NCI-H345 treated with DMSO at 0.1 percent for 48 hours (cell line): ENCODE measurements around the gene PIK3CB.
"Not testable (repeated sequence)": the region's sequence is repeated elsewhere in the genome, so short reads cannot be mapped to it uniquely, and the experiment has no call there.

ENCODE experiments used
- DNase-seq: peaks from one replicate; lab custom pipeline; 2025; ENCODE audit not compliant: unreplicated experiment; lab: John Stamatoyannopoulos, UW

PIK3CB gene

DNA sequence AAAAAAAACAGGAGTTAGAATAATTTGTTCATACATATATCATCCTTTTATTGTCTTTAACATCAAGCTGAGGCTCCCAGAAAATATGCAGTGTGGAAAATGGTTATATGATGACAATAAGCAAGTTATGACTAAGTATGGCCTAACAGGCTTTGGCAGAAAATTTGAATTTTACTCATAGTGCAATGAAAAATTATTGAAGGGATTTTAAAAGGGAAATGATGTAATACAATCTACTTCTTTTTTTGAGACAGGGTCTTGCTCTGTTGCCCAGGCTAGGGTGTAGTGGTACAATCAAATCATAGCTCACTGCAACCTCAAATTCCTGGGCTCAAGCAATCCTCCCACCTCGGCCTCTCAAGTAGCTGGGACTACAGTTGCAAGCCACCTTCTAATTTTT is 147.5 kb downstream of the PIK3CB start:
- no peak for DNase-seq

DNA sequence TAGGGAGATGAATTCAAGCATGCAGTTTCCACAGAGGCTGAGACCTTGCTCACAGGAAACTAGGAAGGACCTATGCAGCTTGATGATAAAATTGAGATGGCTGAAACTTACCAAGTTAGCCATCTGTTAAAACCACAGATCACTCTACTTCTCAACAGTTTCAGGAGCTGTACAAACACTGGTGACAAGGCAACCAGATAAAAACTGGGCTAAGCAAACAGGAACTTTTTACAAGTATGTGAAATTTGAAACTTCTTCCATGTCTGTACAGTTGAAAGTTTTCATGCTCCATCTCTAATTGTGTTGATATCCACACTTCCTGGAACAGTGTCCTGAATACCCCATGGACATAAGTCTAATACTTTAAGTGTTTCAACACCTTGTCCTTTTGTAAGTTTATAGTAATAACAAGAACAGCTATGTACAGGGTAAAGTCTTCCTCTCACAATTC is 147.9 kb downstream of the PIK3CB start:
- DNase-seq: no peak

DNA sequence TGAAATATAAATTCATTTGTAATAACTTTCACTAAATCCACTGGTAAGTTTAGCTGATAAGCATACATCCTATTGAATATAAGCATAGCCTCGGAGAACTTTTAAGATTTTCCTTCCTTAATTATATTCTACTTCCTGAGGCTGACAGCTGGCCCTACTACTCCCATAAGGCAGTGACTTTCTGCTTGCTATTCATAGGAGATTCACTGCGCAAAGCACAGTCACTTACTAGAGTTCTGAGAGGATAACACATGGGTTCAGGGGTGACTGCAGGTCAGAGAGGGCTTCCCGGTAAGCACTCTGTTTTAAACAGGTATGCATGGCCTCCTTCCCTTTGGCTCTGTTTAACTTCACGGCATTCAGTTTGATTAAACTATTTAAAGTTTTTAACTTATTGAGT is 150.3 kb downstream of the PIK3CB start:
- no peak for DNase-seq

DNA sequence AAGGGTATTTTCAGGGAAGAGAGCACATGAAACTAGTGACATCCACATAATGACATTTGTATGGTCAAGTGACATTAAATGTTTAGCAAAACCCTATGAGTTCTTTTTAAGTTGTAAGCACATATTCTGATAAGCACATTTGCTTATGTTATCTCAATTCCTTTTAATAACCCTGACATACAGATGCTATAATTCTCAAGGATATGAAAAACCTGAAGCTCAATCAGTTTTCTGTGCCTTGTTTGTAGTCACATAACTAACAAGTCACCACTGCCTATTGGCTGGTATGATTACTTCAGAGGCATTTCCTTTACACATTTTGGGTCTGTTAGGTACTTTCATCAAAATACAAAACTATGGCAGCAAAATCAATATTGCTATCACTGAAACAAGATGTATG is 152.1 kb downstream of the PIK3CB start:
- no peak for DNase-seq

DNA sequence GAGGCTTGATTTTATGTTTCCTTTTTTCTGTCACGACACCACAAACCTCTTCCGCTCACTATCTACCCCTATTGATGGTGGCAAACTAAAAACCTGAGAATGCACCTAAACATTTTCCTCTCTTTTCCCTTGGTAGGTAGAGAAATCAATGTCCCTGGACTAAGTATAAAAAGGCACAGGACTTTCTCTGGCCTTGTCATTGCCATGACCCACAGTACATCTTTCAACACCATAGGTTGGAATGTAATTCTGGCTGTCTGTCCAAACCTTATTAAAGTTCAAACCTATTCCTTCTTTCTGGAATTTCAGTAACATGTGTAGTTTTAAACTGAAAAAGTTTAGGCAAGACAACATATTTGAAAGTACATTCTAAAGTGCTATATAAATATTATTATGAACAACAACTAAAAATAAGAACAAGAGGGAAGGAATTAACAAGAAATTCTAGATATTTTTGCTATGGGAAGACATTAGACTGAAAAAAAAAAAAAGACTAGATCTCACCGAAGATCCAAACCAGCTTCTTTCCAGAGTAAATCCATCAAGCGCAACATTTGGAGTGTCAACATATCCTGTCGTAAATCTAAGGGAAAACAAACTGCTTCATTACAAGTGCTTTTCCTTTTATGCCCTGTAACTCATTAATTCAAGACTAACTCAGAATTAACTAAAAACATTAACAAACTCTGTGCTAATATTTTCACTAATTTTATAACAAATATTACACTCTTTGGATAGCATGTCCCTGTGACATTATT is 153.1 kb downstream of the PIK3CB start:
- no peak for DNase-seq

DNA sequence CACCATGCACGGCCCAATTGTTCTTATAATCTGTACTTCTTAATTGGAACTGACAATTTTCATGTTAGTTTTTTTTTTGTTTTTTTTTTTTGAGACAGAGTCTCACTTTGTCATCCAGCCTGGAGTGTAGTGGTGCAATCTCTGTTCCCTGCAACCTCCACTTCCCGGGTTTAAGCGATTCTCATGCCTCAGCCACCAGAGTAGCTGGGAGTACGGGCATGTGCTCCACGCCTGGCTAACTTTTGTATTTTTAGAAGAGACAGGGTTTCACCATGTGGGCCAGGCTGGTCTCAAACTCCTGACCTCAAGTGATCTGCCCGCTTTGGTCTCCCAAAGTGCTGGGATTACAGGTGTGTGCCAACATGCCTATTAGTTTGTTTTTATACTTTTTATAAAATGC is 153.8 kb downstream of the PIK3CB start:
- not testable (repeated sequence) for DNase-seq

DNA sequence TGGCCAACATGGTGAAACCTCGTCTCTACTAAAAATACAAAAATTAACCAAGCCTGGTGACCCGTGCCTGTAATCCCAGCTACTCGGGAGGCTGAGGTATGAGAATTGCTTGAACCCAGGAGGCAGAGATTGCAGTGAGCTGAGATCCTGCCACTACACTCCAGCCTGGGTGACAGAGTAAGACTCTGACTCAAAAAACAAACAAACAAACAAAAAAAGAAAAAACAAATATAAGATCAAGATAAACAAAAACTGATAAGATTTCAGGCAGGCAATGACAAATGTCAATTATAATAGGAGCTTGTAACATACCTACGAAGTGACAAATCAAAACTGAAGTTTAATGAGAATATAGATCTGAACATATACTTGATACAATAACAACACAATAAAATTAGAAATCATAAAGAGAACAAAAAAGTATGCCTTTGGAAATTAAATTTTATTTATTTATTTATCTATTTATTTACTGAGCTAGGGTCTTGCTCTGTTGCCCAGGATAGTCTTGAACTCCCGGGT is 155.8 kb downstream of the PIK3CB start:
- no peak for DNase-seq

DNA sequence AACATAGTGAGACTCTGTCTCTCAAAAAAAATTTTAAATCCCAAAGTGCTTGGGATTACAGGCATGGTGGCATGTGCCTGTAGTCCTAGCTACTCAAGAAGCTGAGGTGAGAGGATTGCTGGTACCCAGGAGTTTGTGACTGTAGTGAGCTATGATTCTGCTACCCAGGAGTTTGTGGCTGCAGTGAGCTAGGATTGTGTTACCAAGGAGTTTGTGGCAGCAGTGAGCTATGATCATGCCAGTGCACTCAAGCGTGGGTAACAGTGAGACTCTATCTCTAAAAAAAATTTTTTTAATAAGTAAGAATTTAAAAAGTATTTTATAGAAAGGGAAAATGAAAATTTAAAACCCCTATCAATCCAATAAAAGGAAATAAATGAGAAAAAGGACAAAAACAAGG is 156.6 kb downstream of the PIK3CB start:
- DNase-seq: no peak

DNA sequence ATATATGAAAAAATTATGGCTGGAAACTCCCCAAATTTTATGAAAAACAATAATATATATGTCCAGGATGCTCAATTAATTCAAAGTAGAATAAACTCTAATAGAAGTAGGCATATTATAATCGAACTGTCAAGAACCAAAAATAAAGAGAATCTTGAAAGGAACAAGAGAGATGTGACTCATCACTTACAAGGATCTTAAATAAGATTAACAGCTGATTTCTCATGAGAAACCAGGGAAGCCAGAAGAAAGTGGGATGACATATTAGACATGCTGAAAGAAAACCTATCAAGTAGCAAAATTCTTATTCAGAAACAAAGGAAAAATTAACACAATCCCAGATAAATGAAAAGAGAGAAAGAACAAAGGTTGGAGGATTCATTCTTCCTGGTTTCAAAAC is 159.3 kb downstream of the PIK3CB start:
- no peak for DNase-seq

DNA sequence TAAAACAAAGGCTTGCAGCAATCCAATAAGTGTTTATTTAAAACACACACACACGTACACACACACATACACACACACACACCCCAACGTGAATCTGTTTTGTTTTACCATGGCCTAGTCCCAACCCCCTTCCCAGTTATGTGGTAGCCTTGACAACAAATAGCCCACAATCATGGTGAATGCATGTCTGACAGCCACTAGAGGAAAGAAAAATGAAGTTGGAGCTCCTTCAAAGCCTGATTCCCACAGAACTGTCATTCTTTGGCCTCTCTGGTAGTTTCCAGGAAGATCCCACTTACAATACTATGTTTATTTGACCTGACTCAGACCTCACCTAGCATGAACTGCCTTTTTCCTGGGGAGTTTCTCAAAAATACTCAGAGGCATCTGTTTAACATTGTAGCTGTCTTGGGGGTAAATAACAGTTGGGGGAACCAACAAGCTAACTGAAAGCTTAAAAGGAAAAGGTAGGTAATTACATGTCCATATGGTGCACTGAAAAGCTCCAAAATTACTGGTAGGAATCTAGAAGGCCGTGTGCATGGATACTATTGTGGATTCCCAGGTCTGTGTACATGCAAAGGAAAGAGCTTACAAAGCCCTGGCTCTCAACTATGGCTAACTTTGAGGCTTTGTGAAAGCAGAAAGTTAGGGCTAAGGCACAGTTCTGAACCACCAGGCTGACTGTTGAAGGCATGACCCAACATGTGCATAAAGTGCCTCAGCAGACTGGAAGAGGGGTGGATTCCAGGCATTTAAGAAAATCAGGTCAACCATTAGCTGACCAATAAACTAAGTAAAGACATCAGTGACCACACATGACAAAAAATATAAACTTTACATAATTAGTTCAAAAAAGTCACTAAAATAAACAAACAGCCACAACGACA is 160.8 kb downstream of the PIK3CB start:
- DNase-seq: no peak

DNA sequence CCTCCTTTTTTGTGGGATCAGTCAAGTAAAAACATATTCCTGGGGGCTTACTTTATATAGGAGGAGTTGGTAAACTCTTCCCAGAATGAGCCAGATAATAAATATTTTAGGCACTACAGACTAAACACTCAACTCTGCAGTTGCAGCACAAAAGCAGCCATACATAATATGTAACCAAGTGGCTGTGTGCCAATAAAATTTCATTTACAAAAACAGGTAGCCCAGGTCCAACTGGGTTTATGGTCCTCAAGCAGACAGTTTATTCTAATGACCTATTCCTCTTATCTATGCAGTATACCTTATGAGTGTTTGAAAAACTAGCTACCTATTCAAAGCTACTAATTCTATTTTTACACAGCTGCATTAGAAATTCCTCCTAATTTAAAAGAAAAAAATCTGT is 164.3 kb downstream of the PIK3CB start:
- DNase-seq: no peak

DNA sequence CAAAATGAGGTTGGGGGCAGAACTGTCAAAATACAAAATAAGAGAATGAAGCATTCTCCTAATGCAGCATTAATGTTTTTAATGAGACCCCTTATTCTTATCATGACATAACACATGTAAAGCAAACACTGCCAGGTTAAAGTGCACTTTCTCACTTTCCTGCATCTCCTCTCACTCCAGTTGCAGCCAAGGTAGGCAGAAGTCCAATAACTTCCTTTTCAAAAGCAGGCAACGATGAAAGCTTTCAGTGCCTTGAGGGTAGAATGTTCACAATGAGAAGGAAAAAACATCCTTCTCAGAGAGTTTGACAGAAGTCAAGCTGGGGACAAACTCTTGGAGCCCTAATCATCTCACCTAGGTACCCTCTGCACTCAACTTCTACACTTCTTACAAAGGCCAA is 166.6 kb downstream of the PIK3CB start:
- DNase-seq: no peak

DNA sequence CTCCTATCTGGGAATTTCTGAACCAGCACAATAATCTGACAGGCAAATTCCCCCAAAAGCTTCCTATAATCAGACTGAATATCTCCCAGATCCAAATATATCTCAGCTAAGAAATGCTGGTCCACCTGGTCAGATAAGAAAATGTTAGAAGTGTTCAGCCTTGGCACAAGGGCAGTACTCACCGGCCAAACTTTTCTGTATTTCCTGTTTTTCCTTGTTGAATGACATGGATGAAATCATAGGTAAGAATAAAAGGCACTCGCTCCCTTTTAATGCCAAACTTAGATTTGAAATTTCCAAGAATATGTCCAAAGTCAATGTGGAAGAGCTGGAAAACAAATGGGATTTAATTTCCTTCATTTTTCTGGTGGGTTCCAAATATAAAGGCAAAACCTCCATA is 177.2 kb downstream of the PIK3CB start:
- DNase-seq: no peak

DNA sequence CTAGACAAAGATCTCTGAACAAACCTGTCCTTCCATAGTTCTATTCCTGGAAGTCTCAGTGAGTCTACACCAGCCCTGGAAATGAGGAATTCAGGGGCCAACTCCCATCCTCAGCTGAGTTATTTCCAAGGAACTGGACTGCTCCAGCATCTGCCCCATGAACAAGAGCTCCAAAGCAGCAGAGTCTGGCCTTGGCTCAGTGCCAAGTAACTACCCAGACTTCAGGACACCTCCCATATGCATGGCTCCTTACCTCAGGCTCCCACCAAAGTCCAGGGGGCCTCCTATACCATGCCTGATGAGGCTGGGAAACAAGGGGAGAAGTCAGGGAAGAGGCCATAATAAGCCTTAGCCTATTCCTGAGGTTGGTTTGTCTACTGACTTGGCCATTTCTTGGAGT is 181.2 kb downstream of the PIK3CB start:
- no peak for DNase-seq

DNA sequence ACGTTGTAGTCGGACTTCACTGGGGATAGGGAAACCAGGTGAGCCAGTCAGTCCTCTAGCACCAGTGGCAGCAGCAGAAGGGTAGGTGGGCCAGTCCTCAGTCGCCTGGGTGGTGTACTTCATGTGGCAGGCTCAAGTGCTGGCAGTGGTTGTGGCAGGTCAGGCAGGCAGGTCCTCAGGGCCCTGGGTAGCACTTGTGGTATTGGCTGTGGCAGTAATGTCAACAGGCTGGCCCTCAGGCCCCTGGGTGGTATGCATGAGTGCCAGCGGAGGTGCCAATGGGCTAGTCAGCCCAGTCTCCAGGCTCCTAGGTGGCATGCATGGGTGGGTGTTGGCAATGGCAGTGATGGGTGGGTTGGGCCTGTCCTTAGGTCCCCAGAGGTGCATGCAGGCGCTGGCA is 185.6 kb downstream of the PIK3CB start:
- DNase-seq: no peak

DNA sequence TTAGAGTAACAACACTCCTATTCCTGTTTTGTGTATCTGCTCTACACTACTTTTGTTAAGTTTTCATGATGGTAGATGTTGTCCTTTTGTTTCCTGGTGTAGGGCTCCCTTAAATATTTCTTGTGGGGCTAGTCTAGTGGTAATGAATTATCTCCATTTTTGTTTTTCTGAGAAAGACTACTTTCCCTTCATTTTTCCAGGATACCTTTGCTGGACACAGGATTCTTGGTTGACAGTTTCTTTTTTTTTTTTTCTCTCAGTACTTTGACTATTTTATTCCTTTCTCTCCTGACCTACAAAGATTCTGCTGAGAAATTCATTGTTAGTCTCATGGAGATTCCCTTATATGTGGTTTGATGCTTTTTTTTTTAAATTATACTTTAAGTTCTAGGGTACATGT is 188.2 kb downstream of the PIK3CB start:
- DNase-seq: no peak

DNA sequence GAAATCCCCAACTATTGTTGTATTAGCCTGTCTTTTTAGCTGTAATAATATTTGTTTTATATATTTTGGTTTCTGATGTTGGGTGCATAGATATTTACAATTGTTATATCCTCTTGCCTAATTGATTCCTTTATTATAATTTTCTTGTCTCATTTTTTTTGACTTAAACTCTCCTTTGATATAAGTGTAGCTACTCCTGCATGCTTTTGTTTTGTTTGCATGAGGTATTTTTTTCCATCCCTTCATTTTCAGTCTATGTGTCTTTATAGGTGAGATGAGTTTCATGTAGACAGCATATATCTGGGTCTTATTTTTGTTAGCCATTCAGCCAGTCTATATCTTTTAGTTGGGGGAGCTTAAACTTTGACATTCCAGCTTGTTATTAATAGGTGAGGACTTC is 188.7 kb downstream of the PIK3CB start:
- no peak for DNase-seq

DNA sequence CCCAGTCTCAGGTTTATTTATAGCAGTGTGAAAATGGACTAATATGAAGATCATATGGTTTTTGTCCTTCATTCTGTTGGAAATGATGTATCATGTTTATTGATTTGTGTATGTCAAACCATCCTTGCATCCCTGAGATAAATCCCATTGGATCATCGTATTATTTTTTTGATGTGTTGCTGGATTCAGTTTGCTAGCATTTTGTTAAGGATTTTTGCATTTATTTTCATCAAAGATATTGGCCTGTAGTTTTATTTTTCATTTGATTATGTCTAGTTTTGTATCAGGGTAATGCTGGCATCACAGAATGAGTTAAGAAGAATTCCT is 191.8 kb downstream of the PIK3CB start:
- DNase-seq: no peak

DNA sequence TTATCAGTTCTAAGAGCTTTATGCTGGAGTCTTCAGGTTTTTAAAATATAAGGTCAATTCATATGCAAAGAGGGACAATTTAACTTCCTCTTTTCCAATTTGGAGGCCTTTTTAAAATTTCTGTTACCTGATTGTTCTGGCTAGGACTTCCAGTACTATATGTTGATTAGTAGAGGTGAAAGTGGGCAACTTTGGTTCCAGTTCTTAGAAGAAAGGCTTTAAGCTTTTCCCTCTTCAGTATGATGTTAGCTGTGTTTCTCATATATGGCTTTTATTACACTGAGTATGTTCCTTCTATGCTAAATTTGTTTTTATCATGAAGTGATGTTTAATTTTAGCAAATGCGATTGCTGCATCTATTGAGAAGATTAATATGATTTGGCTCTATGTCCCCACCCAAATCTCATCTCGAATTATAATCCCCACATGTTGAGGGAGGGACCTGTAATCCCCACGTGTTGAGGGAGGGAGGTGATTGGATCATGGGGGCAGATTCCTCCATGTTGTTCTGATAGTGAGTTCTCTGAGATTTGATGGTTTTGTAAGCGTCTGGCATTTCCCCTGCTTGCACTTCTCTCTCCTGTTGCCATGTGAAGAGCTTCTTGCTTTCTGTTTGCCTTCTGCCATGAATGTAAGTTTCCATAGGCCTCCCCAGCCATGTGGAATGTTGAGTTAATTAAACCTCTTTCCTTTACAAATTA is 192.4 kb downstream of the PIK3CB start:
- no peak for DNase-seq

DNA sequence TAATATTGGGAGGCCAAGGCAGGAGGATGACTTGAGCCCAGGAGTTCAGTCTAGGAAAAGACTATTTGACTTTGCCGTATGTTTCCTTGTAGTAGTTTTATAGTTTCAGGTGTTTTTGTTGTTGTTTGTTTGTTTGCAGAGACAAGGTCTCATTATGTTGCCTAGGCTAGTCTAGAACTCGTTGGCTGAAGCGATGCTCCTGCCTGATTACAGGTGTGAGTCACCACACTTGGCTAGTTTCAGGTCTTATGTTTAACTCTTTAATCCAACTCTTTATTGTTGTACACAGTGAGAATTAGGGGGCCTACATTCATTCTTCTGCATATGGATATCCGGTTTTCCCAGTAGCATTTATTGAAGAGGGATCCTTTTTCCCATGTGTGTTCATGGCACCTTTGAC is 194.2 kb downstream of the PIK3CB start:
- DNase-seq: no peak

DNA sequence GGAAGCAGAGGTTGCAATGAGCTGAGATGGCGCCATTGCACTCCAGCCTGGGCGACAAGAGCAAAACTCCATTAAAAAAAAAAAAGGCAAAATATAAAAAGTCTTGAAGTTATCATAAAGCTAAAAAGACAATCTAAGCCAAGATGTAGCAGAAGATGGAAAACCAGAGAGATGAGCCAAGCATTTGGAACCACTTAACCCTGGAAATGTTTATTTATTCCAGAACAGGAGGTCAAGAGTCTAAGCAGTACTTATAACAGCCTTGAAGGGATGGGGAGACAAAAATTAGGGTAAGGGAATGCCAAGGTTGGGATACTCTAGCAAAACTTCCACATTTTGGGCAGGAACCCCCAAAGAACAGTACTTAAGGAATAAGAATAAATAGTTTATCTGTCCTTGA is 196.1 kb downstream of the PIK3CB start:
- DNase-seq: no peak

DNA sequence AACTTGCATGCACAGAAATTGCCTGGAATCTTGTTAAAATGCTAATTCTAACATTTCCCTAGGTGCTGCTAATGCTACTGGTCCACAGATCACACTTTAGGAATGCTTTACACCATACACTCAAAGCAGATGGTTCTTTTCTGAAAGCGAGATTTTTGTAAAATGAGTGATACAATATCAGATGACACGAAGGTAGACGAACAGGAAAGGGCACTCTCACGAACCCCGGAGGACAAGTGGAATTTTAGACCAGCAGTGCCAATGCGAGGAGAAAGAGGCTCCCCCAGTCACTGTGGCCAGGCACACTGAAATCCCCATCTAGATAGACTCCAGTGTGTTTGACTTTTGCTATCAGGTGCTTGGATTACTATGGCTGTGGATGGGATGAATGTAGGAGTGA is 205.2 kb downstream of the PIK3CB start:
- DNase-seq: no peak
